DOHH2 (cell line): ENCODE data around the gene ARL6IP1.

Experiments used
- H3F3A ChIP-seq: fragments of 200-600 bp; sonication (generic), shearing (Covaris generic); 2 replicates; pipeline ENCODE4 v1.6.0; 2016; ENCODE audit warnings: antibody characterized with exemption, mild to moderate bottlenecking; ENCODE audit not compliant: control insufficient read depth, insufficient read depth
- H3K27ac ChIP-seq: fragments of 200-600 bp; sonication (generic); 2 replicates; pipeline ENCODE4 v1.5.1; 2014; ENCODE audit warnings: low read depth, mild to moderate bottlenecking, low read length, moderate library complexity
- H3K27me3 ChIP-seq: fragments of 200-600 bp; sonication (generic); 2 replicates; pipeline ENCODE4 v1.6.1; 2014; ENCODE audit warnings: mild to moderate bottlenecking, low read length, mixed read lengths; ENCODE audit not compliant: control insufficient read depth
- H3K36me3 ChIP-seq: fragments of 200-600 bp; sonication (generic); 2 replicates; pipeline ENCODE4 v1.6.1; 2014; ENCODE audit warnings: mild to moderate bottlenecking, low read length, moderate library complexity, mixed read lengths; ENCODE audit not compliant: control insufficient read depth
- H3K4me1 ChIP-seq: fragments of 200-600 bp; sonication (generic); 2 replicates; pipeline ENCODE4 v1.6.1; 2014; ENCODE audit warnings: mild to moderate bottlenecking, low read length, mixed read lengths; ENCODE audit not compliant: control insufficient read depth
- H3K4me2 ChIP-seq: fragments of 200-600 bp; sonication (generic); 2 replicates; pipeline ENCODE4 v1.6.0; 2014; ENCODE audit warnings: mild to moderate bottlenecking, low read length, moderate library complexity
- H3K4me3 ChIP-seq: fragments of 200-600 bp; sonication (generic); 2 replicates; pipeline ENCODE4 v1.5.1; 2014; ENCODE audit warnings: mild to moderate bottlenecking, low read length, mixed read lengths
- H3K79me2 ChIP-seq: fragments of 200-600 bp; sonication (generic); 2 replicates; pipeline ENCODE4 v1.6.1; 2014; ENCODE audit warnings: mild to moderate bottlenecking, low read length, mixed read lengths; ENCODE audit not compliant: control insufficient read depth
- H3K9me2 ChIP-seq: fragments of 200-600 bp; sonication (generic); replicated peaks from 2 replicates; pipeline ENCODE4 v1.6.1; 2014; ENCODE audit warnings: mild to moderate bottlenecking, low read length, mixed read lengths; ENCODE audit not compliant: control insufficient read depth
- H3K9me3 ChIP-seq: fragments of 200-600 bp; sonication (generic); 2 replicates; pipeline ENCODE4 v1.6.1; 2014; ENCODE audit warnings: antibody characterized with exemption, low read length, mixed read lengths; ENCODE audit not compliant: control insufficient read depth, insufficient read depth
- H4K20me1 ChIP-seq: fragments of 200-600 bp; sonication (generic); 2 replicates; pipeline ENCODE4 v1.6.0; 2014; ENCODE audit warnings: low read depth, mild to moderate bottlenecking, antibody characterized with exemption, low read length, moderate library complexity; ENCODE audit not compliant: control insufficient read depth, insufficient read depth
- EZH2phosphoT487 ChIP-seq: fragments of 200-600 bp; sonication (generic); IDR thresholded peaks from 2 replicates; pipeline ENCODE4 v1.6.1; 2017; ENCODE audit warnings: borderline replicate concordance, mild to moderate bottlenecking, antibody characterized with exemption, low read length, moderate library complexity, mixed read lengths
- TF ChIP-seq, protein P1 (sequence below): fragments of 200-600 bp; sonication (generic); IDR thresholded peaks from one replicate; pipeline ENCODE4 v1.5.1; 2014; ENCODE audit warnings: antibody characterized with exemption, mild to moderate bottlenecking, low read depth, low read length; ENCODE audit not compliant: poor library complexity, severe bottlenecking

The ARL6IP1 gene

DNA sequence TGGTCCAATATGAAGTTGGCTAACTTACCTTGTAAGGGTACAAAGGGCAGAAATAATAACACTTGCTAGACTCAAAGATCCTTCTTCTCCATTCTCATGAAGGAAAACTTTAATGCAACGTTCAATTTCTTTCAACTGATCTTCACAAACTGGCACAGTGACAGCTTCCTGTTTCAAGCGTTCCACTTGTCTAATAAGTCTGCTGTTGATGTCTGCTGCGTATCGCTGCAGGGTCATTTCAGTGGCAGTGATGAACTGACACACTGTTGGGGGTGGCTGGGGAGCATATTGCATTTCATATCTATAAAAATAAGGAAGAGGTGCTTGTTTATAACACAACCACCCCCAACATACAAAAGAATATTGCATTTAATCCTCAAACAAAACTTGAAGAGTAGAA is 33.5 kb upstream of the ARL6IP1 start:
- Histone ChIP-seq H3K27ac (no peak overlapping the region), H3K79me2 (no peaks in the 10 kb centered on the region), H3K4me1 (no peaks in the 10 kb centered on the region), H4K20me1 (no peaks in the 10 kb centered on the region), H3K4me2 (no peak overlapping the region), H3K4me3 (no peak overlapping the region), H3K27me3 (no peaks in the 10 kb centered on the region), H3K36me3 (peaks cover 94% of the 10 kb centered on the region), H3K9me2 (no peaks in the 10 kb centered on the region), H3K9me3 (no peaks in the 10 kb centered on the region), H3F3A (peaks cover 4% of the 10 kb centered on the region)
- TF ChIP-seq EZH2phosphoT487 = no peak
- TF ChIP-seq, protein P1, sequence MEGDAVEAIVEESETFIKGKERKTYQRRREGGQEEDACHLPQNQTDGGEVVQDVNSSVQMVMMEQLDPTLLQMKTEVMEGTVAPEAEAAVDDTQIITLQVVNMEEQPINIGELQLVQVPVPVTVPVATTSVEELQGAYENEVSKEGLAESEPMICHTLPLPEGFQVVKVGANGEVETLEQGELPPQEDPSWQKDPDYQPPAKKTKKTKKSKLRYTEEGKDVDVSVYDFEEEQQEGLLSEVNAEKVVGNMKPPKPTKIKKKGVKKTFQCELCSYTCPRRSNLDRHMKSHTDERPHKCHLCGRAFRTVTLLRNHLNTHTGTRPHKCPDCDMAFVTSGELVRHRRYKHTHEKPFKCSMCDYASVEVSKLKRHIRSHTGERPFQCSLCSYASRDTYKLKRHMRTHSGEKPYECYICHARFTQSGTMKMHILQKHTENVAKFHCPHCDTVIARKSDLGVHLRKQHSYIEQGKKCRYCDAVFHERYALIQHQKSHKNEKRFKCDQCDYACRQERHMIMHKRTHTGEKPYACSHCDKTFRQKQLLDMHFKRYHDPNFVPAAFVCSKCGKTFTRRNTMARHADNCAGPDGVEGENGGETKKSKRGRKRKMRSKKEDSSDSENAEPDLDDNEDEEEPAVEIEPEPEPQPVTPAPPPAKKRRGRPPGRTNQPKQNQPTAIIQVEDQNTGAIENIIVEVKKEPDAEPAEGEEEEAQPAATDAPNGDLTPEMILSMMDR = no peak

DNA sequence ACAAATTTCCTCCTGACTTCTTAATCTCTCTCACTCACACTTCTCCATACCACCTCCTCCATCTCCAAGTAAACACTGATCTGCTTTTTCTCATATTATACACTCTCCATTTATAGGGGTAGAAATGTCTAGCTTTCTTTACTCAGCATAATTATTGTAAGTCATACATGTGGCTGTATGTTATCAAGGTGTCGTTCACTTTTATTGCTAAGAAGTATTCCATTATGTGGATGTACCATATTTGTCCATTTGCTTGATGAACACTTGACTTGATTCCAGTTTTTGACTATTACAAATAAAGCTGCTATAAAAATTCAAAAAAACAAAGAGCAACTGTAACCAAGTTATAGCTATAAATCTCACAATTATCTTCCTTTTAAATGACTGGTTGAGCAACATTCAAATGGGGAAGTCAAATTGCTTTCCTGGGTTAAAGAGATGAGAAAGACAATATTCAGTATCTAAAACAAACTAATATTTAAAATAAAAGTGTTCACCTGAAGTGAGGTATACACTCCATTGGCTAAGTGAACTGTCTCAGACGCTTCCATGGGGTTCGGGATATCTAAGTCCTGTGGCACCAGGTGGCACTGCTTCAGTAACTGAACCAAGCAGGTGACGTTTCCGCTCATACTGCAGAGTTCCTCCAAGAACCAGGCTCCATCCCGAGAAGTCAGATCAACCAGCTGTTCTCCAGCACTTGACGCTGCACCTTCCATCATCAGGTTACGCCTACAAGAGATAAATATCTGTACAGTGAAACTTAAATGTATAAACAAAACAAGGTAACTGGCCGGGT is 32.6 kb upstream of the ARL6IP1 start:
- TF ChIP-seq, protein P1 = no peak
- no peak for TF ChIP-seq EZH2phosphoT487
- Histone ChIP-seq H3K4me3 (no peak overlapping the region), H3K79me2 (no peaks in the 10 kb centered on the region), H3K27me3 (no peaks in the 10 kb centered on the region), H4K20me1 (no peaks in the 10 kb centered on the region), H3K4me2 (no peak overlapping the region), H3K9me2 (no peaks in the 10 kb centered on the region), H3K9me3 (no peaks in the 10 kb centered on the region), H3K4me1 (no peaks in the 10 kb centered on the region), H3K27ac (no peak overlapping the region), H3F3A (peaks cover 4% of the 10 kb centered on the region), H3K36me3 (peaks cover 96% of the 10 kb centered on the region)

DNA sequence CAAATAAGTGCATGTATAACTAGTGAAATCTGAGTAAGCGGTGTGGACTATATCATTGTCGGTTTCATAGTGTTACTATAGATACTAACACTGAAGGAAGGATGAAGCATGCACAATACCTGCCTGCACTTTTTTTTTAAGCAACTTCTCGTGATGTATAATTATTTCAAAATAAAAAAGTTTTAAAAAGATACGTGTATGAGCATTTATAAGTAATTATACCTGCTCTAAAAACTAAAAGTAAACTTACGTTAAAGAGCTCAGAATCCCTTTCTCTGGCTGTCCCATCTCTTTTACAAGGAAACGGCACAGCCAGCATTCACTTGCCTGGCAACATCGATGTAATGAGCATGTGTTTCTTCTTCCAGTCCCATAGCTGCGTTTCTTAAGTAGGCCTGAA is 31.3 kb upstream of the ARL6IP1 start:
- Histone ChIP-seq H3F3A (peaks cover 4% of the 10 kb centered on the region), H3K79me2 (no peaks in the 10 kb centered on the region), H3K4me1 (no peaks in the 10 kb centered on the region), H3K9me3 (no peaks in the 10 kb centered on the region), H3K4me2 (no peak overlapping the region), H3K36me3 (peaks cover 95% of the 10 kb centered on the region), H3K9me2 (no peaks in the 10 kb centered on the region), H3K27me3 (no peaks in the 10 kb centered on the region), H3K27ac (no peak overlapping the region), H3K4me3 (no peak overlapping the region), H4K20me1 (no peaks in the 10 kb centered on the region)
- TF ChIP-seq, protein P1 = no peak
- no peak for TF ChIP-seq EZH2phosphoT487
